IMR-90 (cell line): Measurements from ENCODE around the gene FGF3. TPM values are rescaled to one million over a fixed set of nuclear protein-coding genes. Genes with fewer than 3 reads are reported as not detected.

Experiments
- ATAC-seq: fragments of 200-7000 bp; cut with Tn5 transposase; 2 replicates; pipeline ENCODE4 v1.9.1; 2020; ENCODE audit warnings: low read depth, mild to moderate bottlenecking, moderate library complexity
- BruUV-seq: library from RNA; stranded (reverse); fragments of 400-500 nt; replicated peaks from 2 replicates; lab custom pipeline; 2021; lab: Mats Ljungman, UMichigan
- CTCF ChIA-PET: fragments of 300-600 bp; formaldehyde crosslinking; extraction: SDS; loops from one replicate; lab custom pipeline; 2021; ENCODE audit warnings: antibody characterized with exemption; lab: Yijun Ruan, JAX
- POLR2A ChIA-PET: fragments of 300-600 bp; sonication (Branson Sonifier 250); formaldehyde crosslinking; loops from one replicate; lab custom pipeline; 2022; ENCODE audit warnings: antibody characterized with exemption; ENCODE audit not compliant: unreplicated experiment; lab: Charles Lee
- DNase-seq: peaks from one replicate; pipeline ENCODE4 v3.0.0; 2013
- H2AFZ ChIP-seq: replicated peaks from 2 replicates; pipeline ENCODE3; 2013; ENCODE audit warnings: low read length, mild to moderate bottlenecking; ENCODE audit not compliant: poor library complexity
- H2AK5ac ChIP-seq: 2 replicates; pipeline ENCODE4 v1.6.1; 2013; ENCODE audit warnings: low read depth, low read length, inconsistent platforms
- H2AK9ac ChIP-seq: replicated peaks from 2 replicates; pipeline ENCODE3; 2013; ENCODE audit warnings: mild to moderate bottlenecking, low read depth, low read length, moderate library complexity; ENCODE audit not compliant: poor library complexity
- H2BK120ac ChIP-seq: 2 replicates; pipeline ENCODE4 v1.6.1; 2013; ENCODE audit warnings: low read depth, low read length, inconsistent platforms
- H2BK15ac ChIP-seq: 3 replicates; pipeline ENCODE4 v1.6.1; 2013; ENCODE audit warnings: low read depth, low read length, inconsistent platforms
- H2BK20ac ChIP-seq: 2 replicates; pipeline ENCODE4 v1.6.1; 2013; ENCODE audit warnings: low read depth, mild to moderate bottlenecking, inconsistent platforms, low read length, moderate library complexity
- H2BK5ac ChIP-seq: 2 replicates; pipeline ENCODE4 v1.6.1; 2013; ENCODE audit warnings: mild to moderate bottlenecking, low read depth, low read length, inconsistent platforms; ENCODE audit not compliant: poor library complexity, severe bottlenecking
- H3K14ac ChIP-seq: replicated peaks from 2 replicates; pipeline ENCODE4 v1.6.1; 2013; ENCODE audit warnings: low read depth, low read length, inconsistent platforms
- H3K18ac ChIP-seq: 2 replicates; pipeline ENCODE4 v1.6.1; 2013; ENCODE audit warnings: low read depth, low read length, control low read depth
- H3K23ac ChIP-seq: 2 replicates; pipeline ENCODE4 v1.6.1; 2013; ENCODE audit warnings: low read depth, low read length, inconsistent platforms
- H3K27ac ChIP-seq: 2 replicates; pipeline ENCODE4 v1.5.1; 2013; ENCODE audit warnings: mild to moderate bottlenecking, control low read depth, low read length; ENCODE audit not compliant: insufficient read depth
- H3K27me3 ChIP-seq: 2 replicates; pipeline ENCODE4 v1.6.1; 2013; ENCODE audit warnings: low read length; ENCODE audit not compliant: control insufficient read depth, insufficient read depth
- H3K36me3 ChIP-seq: 2 replicates; pipeline ENCODE4 v1.6.1; 2013; ENCODE audit warnings: low read length, mixed read lengths; ENCODE audit not compliant: control insufficient read depth, insufficient read depth
- H3K4ac ChIP-seq: 2 replicates; pipeline ENCODE4 v1.6.1; 2013; ENCODE audit warnings: low read depth, low read length, inconsistent platforms
- H3K4me1 ChIP-seq: 2 replicates; pipeline ENCODE4 v1.6.1; 2013; ENCODE audit warnings: low read length, mixed read lengths; ENCODE audit not compliant: control insufficient read depth, insufficient read depth
- H3K4me2 ChIP-seq: 2 replicates; pipeline ENCODE4 v1.6.1; 2013; ENCODE audit warnings: low read depth, mild to moderate bottlenecking, control low read depth, low read length, moderate library complexity
- H3K4me3 ChIP-seq: 2 replicates; pipeline ENCODE4 v1.5.1; 2013; ENCODE audit warnings: low read depth, mild to moderate bottlenecking, control low read depth, low read length, moderate library complexity; ENCODE audit not compliant: insufficient read depth
- H3K56ac ChIP-seq: 2 replicates; pipeline ENCODE4 v1.6.1; 2013; ENCODE audit warnings: low read length, inconsistent platforms; ENCODE audit not compliant: insufficient read depth; ENCODE audit errors: extremely low read depth
- H3K79me1 ChIP-seq, 2 experiments: 2 replicates each; pipeline ENCODE4 v1.6.1; 2013; ENCODE audit warnings: low read length in 2 of 2, inconsistent platforms in 1 of 2, low read depth in 1 of 2
- H3K9ac ChIP-seq: 2 replicates; pipeline ENCODE4 v1.6.1; 2013; ENCODE audit warnings: low read depth, low read length, control low read depth
- H3K9me1 ChIP-seq: 2 replicates; pipeline ENCODE4 v1.6.1; 2013; ENCODE audit warnings: low read length, inconsistent platforms; ENCODE audit not compliant: insufficient read depth
- H3K9me3 ChIP-seq: 2 replicates; pipeline ENCODE4 v1.6.1; 2013; ENCODE audit warnings: low read length; ENCODE audit not compliant: control insufficient read depth, insufficient read depth
- H4K20me1 ChIP-seq: 2 replicates; pipeline ENCODE4 v1.6.1; 2013; ENCODE audit warnings: low read length, inconsistent platforms; ENCODE audit not compliant: insufficient read depth
- H4K5ac ChIP-seq: 2 replicates; pipeline ENCODE4 v1.6.1; 2013; ENCODE audit warnings: mild to moderate bottlenecking, low read depth, low read length, control low read depth
- H4K8ac ChIP-seq, 2 experiments: 2 replicates each; pipeline ENCODE4 v1.6.1; 2013; ENCODE audit warnings: low read depth in 2 of 2, low read length in 2 of 2, control low read depth in 1 of 2, inconsistent platforms in 1 of 2
- H4K91ac ChIP-seq: 2 replicates; pipeline ENCODE4 v1.6.1; 2013; ENCODE audit warnings: low read depth, low read length, inconsistent platforms; ENCODE audit not compliant: insufficient read depth
- BHLHE40 ChIP-seq: fragments of 150-350 bp; IDR thresholded peaks from 2 replicates; pipeline ENCODE4 v1.6.1; 2016; ENCODE audit warnings: mild to moderate bottlenecking, low read depth, low read length
- CEBPB ChIP-seq: IDR thresholded peaks from 2 replicates; pipeline ENCODE4 v1.6.1; 2012; ENCODE audit warnings: low read depth, low read length, improper control_type of control experiment
- FOS ChIP-seq: fragments of 150-350 bp; IDR thresholded peaks from 2 replicates; pipeline ENCODE4 v1.6.1; 2016; ENCODE audit warnings: low read depth, low read length
- MAFK ChIP-seq: IDR thresholded peaks from 2 replicates; pipeline ENCODE4 v1.6.1; 2012; ENCODE audit warnings: low read depth, low read length, improper control_type of control experiment
- MAZ ChIP-seq: IDR thresholded peaks from 2 replicates; pipeline ENCODE4 v1.6.1; 2012; ENCODE audit warnings: low read depth, mild to moderate bottlenecking, low read length, improper control_type of control experiment, moderate library complexity, borderline replicate concordance
- MXI1 ChIP-seq: IDR thresholded peaks from 2 replicates; pipeline ENCODE4 v1.6.1; 2012; ENCODE audit warnings: low read depth, mild to moderate bottlenecking, low read length, moderate library complexity, borderline replicate concordance
- NFE2L2 ChIP-seq: fragments of 150-350 bp; IDR thresholded peaks from 2 replicates; pipeline ENCODE4 v1.6.1; 2016; ENCODE audit warnings: low read depth, mild to moderate bottlenecking, low read length
- POLR2A ChIP-seq: IDR thresholded peaks from 2 replicates; pipeline ENCODE4 v1.6.1; 2012; ENCODE audit warnings: mild to moderate bottlenecking, low read depth, low read length
- RAD21 ChIP-seq: IDR thresholded peaks from 2 replicates; pipeline ENCODE4 v1.6.1; 2012; ENCODE audit warnings: low read length, improper control_type of control experiment
- RCOR1 ChIP-seq: IDR thresholded peaks from 2 replicates; pipeline ENCODE4 v1.6.1; 2012; ENCODE audit warnings: mild to moderate bottlenecking, low read length, improper control_type of control experiment; ENCODE audit not compliant: insufficient replicate concordance
- RFX5 ChIP-seq: IDR thresholded peaks from 2 replicates; pipeline ENCODE4 v1.8.0; 2012; ENCODE audit warnings: low read depth, mild to moderate bottlenecking, low read length, moderate library complexity
- SMC3 ChIP-seq: fragments of 150-350 bp; IDR thresholded peaks from 2 replicates; pipeline ENCODE4 v1.6.1; 2016; ENCODE audit warnings: low read depth, mild to moderate bottlenecking, antibody characterized with exemption, low read length, moderate library complexity
- WGBS, 2 experiments: methylation state at CpG; one replicate each; pipeline versions ENCODE4 v1.1.5 to v1.1.7; 2013; ENCODE audit warnings: missing lambda C conversion rate in 2 of 2; ENCODE audit not compliant: insufficient read length in 1 of 2; ENCODE audit errors: extremely low coverage in 2 of 2; 5-methylcytosine and 5-hydroxymethylcytosine counted together
- dilution Hi-C: fragments of 300-500 bp; cut with HindIII; formaldehyde crosslinking; loops from one replicate; pipeline ENCODE4 v1.14.3; 2018; ENCODE audit warnings: low sequenced_read_pairs; ENCODE audit not compliant: unreplicated experiment
- in situ Hi-C: fragments of 300-500 bp; cut with MboI; formaldehyde crosslinking; loops from 3 replicates; pipeline ENCODE4 v1.14.3; 2019; ENCODE audit warnings: low sequenced_read_pairs, inconsistent platforms, mixed read lengths
- intact Hi-C: fragments of 100-400 bp; cut with micrococcal nuclease; formaldehyde crosslinking; loops from 2 replicates; pipeline ENCODE4 v1.10.0; 2022
- polyA plus RNA-seq, 3 experiments: library from polyadenylated mRNA; depleted of rRNA; stranded (reverse); fragments of >200 nt; gene quantifications; 2 replicates each; pipeline ENCODE4 v1.2.3, GENCODE V29; 2012; ENCODE audit warnings: low replicate concordance in 1 of 3
- total RNA-seq: library from RNA; depleted of rRNA; stranded (reverse); fragments of >200 nt; gene quantifications from 2 replicates; pipeline ENCODE4 v1.2.3, GENCODE V29; 2012
- TF ChIP-seq, protein P1 (sequence below): conservative IDR thresholded peaks from 2 replicates; pipeline ENCODE4 v1.5.1; 2012; ENCODE audit warnings: mild to moderate bottlenecking, low read depth, low read length, improper control_type of control experiment
- TF ChIP-seq, protein P2 (sequence below): fragments of 150-350 bp; IDR thresholded peaks from 2 replicates; pipeline ENCODE4 v1.6.1; 2017; ENCODE audit warnings: mild to moderate bottlenecking, antibody characterized with exemption, low read length, low read depth
- TF ChIP-seq, protein P3 (sequence below): fragments of 150-350 bp; IDR thresholded peaks from 2 replicates; pipeline ENCODE4 v1.6.1; 2016; ENCODE audit warnings: low read depth, mild to moderate bottlenecking, low read length, moderate library complexity, borderline replicate concordance

The FGF3 gene
- total and polyA plus RNA-seq, 2 of the 4 experiments (the other 2 are of a cell fraction), result not detected

DNA sequence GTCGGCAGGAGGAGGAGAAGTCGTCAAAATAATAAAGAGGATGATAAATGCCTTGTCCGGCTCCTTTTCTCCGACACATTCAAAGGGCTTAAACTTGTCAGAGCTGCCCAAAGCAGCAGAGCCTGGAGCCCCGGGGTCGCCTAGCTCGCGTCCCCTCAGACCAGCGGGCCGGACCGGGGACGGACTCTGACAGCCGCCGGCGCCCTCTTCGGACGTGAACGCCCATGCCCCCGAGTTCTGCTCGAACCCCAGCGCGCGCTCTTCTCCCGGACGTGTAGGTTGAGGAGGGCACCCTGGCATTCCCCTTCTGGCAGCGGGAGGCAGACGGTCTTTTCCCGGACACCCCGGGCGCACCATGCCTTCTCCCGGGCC, 999 bp downstream of the FGF3 start:
- Histone ChIP-seq H3K4me1 (no peaks in the 10 kb centered on the region; the same call in 1 of the 2 replicates), H2AFZ (no peak overlapping the region), H3K4ac (no peak overlapping the region), H3K56ac (no peak overlapping the region), H3K4me2 (no peak overlapping the region), H3K27me3 (peaks cover 75% of the 10 kb centered on the region), H2BK5ac (no peak overlapping the region), H2BK120ac (no peak overlapping the region), H3K4me3 (no peak overlapping the region), H4K91ac (no peak overlapping the region), H3K18ac (no peak overlapping the region), H2AK5ac (no peak overlapping the region), H4K8ac (no peak overlapping the region), H3K23ac (no peak overlapping the region), H3K14ac (no peak overlapping the region), H3K27ac (no peak overlapping the region), H3K9me1 (no peaks in the 10 kb centered on the region), H2BK15ac (no peak overlapping the region), H3K79me1 (no peaks in the 10 kb centered on the region), H4K20me1 (no peaks in the 10 kb centered on the region), H4K5ac (no peak overlapping the region), H2BK20ac (no peak overlapping the region), H2AK9ac (no peak overlapping the region), H3K36me3 (no peaks in the 10 kb centered on the region), H3K9ac (no peak overlapping the region), H3K9me3 (no peaks in the 10 kb centered on the region)
- dilution Hi-C loops (no loop called here), in situ Hi-C loops (no loop called here), intact Hi-C loops (no loop called here)
- DNase-seq (no peak), ATAC-seq (no peak)
- ChIA-PET CTCF (no interaction called here), POLR2A (no interaction called here)
- TF ChIP-seq, protein P1, sequence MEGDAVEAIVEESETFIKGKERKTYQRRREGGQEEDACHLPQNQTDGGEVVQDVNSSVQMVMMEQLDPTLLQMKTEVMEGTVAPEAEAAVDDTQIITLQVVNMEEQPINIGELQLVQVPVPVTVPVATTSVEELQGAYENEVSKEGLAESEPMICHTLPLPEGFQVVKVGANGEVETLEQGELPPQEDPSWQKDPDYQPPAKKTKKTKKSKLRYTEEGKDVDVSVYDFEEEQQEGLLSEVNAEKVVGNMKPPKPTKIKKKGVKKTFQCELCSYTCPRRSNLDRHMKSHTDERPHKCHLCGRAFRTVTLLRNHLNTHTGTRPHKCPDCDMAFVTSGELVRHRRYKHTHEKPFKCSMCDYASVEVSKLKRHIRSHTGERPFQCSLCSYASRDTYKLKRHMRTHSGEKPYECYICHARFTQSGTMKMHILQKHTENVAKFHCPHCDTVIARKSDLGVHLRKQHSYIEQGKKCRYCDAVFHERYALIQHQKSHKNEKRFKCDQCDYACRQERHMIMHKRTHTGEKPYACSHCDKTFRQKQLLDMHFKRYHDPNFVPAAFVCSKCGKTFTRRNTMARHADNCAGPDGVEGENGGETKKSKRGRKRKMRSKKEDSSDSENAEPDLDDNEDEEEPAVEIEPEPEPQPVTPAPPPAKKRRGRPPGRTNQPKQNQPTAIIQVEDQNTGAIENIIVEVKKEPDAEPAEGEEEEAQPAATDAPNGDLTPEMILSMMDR, result no peak
- TF ChIP-seq, protein P2, sequence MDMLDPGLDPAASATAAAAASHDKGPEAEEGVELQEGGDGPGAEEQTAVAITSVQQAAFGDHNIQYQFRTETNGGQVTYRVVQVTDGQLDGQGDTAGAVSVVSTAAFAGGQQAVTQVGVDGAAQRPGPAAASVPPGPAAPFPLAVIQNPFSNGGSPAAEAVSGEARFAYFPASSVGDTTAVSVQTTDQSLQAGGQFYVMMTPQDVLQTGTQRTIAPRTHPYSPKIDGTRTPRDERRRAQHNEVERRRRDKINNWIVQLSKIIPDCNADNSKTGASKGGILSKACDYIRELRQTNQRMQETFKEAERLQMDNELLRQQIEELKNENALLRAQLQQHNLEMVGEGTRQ, result no peak
- no peak for TF ChIP-seq MAFK
- no peak for TF ChIP-seq MXI1
- TF ChIP-seq NFE2L2, result no peak
- no peak for TF ChIP-seq CEBPB
- TF ChIP-seq RCOR1, result no peak
- no peak for TF ChIP-seq RFX5
- no peak for TF ChIP-seq MAZ
- no peak for TF ChIP-seq SMC3
- TF ChIP-seq BHLHE40, result no peak
- TF ChIP-seq POLR2A, result no peak
- no peak for TF ChIP-seq RAD21
- TF ChIP-seq FOS, result no peak
- TF ChIP-seq, protein P3, sequence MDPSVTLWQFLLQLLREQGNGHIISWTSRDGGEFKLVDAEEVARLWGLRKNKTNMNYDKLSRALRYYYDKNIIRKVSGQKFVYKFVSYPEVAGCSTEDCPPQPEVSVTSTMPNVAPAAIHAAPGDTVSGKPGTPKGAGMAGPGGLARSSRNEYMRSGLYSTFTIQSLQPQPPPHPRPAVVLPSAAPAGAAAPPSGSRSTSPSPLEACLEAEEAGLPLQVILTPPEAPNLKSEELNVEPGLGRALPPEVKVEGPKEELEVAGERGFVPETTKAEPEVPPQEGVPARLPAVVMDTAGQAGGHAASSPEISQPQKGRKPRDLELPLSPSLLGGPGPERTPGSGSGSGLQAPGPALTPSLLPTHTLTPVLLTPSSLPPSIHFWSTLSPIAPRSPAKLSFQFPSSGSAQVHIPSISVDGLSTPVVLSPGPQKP, result no peak
- WGBS, 2 experiments, result 0% methylated on average over 6 of the region's 31 CpGs; no CpG with 5 or more reads in 1 of the 2 experiments
- BruUV-seq, result no TSS peak
